ENCODE results near the gene NTN4. TPM values are rescaled to one million over a fixed set of nuclear protein-coding genes. Genes with fewer than 3 reads are reported as not detected.
"Not testable (repeated sequence)": the region's sequence is repeated elsewhere in the genome, so short reads cannot be mapped to it uniquely, and the experiment has no call there.

The NTN4 gene
- total RNA-seq, 4 donors from 2014 or later: 6.7 to 25.9 (median 16.7) TPM

- Histone ChIP-seq H3K36me3 (no peaks in the 10 kb centered on the region), H3K9me3 (no peaks in the 10 kb centered on the region), H3K4me3 (no peak overlapping the region), H3K27ac (no peak overlapping the region), H3K27me3 (no peaks in the 10 kb centered on the region), H3K4me1 (peaks cover 0 to 29% (median 5%) of the 10 kb centered on the region in 4 donors)
- TF ChIP-seq CTCF (IDR thresholded peaks at IDR 0.05): no peak
- no peak for TF ChIP-seq EP300 (IDR thresholded peaks at IDR 0.05; ENCODE audit: low read depth)
- no peak for TF ChIP-seq POLR2A (IDR thresholded peaks at IDR 0.05)
- no peak for TF ChIP-seq POLR2AphosphoS5 (IDR thresholded peaks at IDR 0.05)
- no peak for DNase-seq
- intact Hi-C loops (cut with DNase I; ENCODE audit: low total_unique reads): no loop called here
- in situ Hi-C loops (cut with MboI; ENCODE audit: low pct_ligation_motif_present in 1 of 4, low pct_unique_long_range_greater_than_20kb in 1 of 4, low sequenced_read_pairs in 3 of 4): no loop called here
- WGBS, 2 donors (ENCODE audit: low coverage in 1 of 2): 91 to 94% methylated on average over 1 of the region's 1 CpG
These were observed 129.2 kb downstream of the NTN4 start for GRCh38 chr12:95661360-95661759.

GRCh38 chr12:95658386-95658785, 132.2 kb downstream of the NTN4 start:
- in situ Hi-C loops (cut with MboI; ENCODE audit: low pct_ligation_motif_present in 1 of 4, low pct_unique_long_range_greater_than_20kb in 1 of 4, low sequenced_read_pairs in 3 of 4) (no loop called here), intact Hi-C loops (cut with DNase I; ENCODE audit: low total_unique reads) (no loop called here)
- WGBS, 2 donors (ENCODE audit: low coverage in 1 of 2): 50 to 54% methylated on average over 4 to 6 of the region's 6 CpGs
- Histone ChIP-seq H3K27ac (peak overlapping the region; percentile 56 to 80 (median 78)), H3K9me3 (no peaks in the 10 kb centered on the region), H3K4me1 (peaks cover 0 to 23% (median 2%) of the 10 kb centered on the region in 4 donors), H3K27me3 (no peaks in the 10 kb centered on the region), H3K36me3 (no peaks in the 10 kb centered on the region), H3K4me3 (no peak overlapping the region)
- TF ChIP-seq POLR2AphosphoS5 (IDR thresholded peaks at IDR 0.05): peak in 1 of 3 donors; percentile 49
- TF ChIP-seq CTCF (IDR thresholded peaks at IDR 0.05): no peak
- TF ChIP-seq EP300 (IDR thresholded peaks at IDR 0.05; ENCODE audit: low read depth): no peak
- DNase-seq: no peak

- H3K9me3 ChIP-seq; H3K36me3 ChIP-seq; H3K4me3 ChIP-seq; DNase-seq; H3K27ac ChIP-seq; H3K27me3 ChIP-seq; in situ Hi-C loops (cut with MboI; ENCODE audit: low pct_ligation_motif_present in 1 of 4, low pct_unique_long_range_greater_than_20kb in 1 of 4, low sequenced_read_pairs in 3 of 4); intact Hi-C loops (cut with DNase I; ENCODE audit: low total_unique reads): not testable (repeated sequence)
- 85 to 91% methylated on average over 3 of the region's 3 CpGs for WGBS, 2 donors (ENCODE audit: low coverage in 1 of 2)
- peaks cover 3 to 30% (median 4%) of the 10 kb centered on the region in 4 donors for H3K4me1 ChIP-seq
These were observed 135.9 kb downstream of the NTN4 start for GRCh38 chr12:95654665-95655064.

GRCh38 chr12:95653771-95654546, 136.6 kb downstream of the NTN4 start:
- 81 to 82% methylated on average over 9 of the region's 9 CpGs for whole genome bisulfite sequencing, 2 donors (ENCODE audit: low coverage in 1 of 2)
- DNase-seq: no peak
- intact Hi-C loops (cut with DNase I; ENCODE audit: low total_unique reads): no loop called here
- in situ Hi-C loops (cut with MboI; ENCODE audit: low pct_ligation_motif_present in 1 of 4, low pct_unique_long_range_greater_than_20kb in 1 of 4, low sequenced_read_pairs in 3 of 4): no loop called here
- Histone ChIP-seq H3K27me3 (no peaks in the 10 kb centered on the region), H3K4me1 (peaks cover 3 to 33% (median 5%) of the 10 kb centered on the region in 4 donors), H3K36me3 (no peaks in the 10 kb centered on the region), H3K27ac (no peak overlapping the region), H3K4me3 (no peak overlapping the region), H3K9me3 (no peaks in the 10 kb centered on the region)
- TF ChIP-seq POLR2AphosphoS5 (IDR thresholded peaks at IDR 0.05): peak in 1 of 3 donors; percentile 30
- TF ChIP-seq POLR2A (IDR thresholded peaks at IDR 0.05): no peak

- intact Hi-C loops (cut with DNase I; ENCODE audit: low total_unique reads): no loop called here
- Histone ChIP-seq H3K27ac (no peak overlapping the region), H3K36me3 (no peaks in the 10 kb centered on the region), H3K9me3 (no peaks in the 10 kb centered on the region), H3K4me1 (peaks cover 3 to 30% (median 5%) of the 10 kb centered on the region in 4 donors), H3K27me3 (no peaks in the 10 kb centered on the region), H3K4me3 (no peak overlapping the region)
- 79 to 100% methylated on average over 2 to 6 of the region's 6 CpGs for WGBS, 2 donors (ENCODE audit: low coverage in 1 of 2)
- TF ChIP-seq POLR2AphosphoS5 (IDR thresholded peaks at IDR 0.05) (no peak), CTCF (IDR thresholded peaks at IDR 0.05) (no peak), EP300 (IDR thresholded peaks at IDR 0.05; ENCODE audit: low read depth) (no peak), POLR2A (IDR thresholded peaks at IDR 0.05) (no peak)
- in situ Hi-C loops (cut with MboI; ENCODE audit: low pct_ligation_motif_present in 1 of 4, low pct_unique_long_range_greater_than_20kb in 1 of 4, low sequenced_read_pairs in 3 of 4): no loop called here
- no peak for DNase-seq
These were observed 138.9 kb downstream of the NTN4 start for GRCh38 chr12:95651681-95652080.
